Dendritic cell treated with granulocyte-macrophage colony-stimulating factor and Interleukin-4, amounts not matched to agents 40 ng/mL and 50 ng/mL, for 4 days (primary cell): ENCODE results near the gene HERC6.
"Not testable (repeated sequence)": the region's sequence is repeated elsewhere in the genome, so short reads cannot be mapped to it uniquely, and the experiment has no call there.

ENCODE experiments used
- H3K27ac Mint-ChIP-seq: one replicate; pipeline ENCODE4 v1.8.0; 2022; ENCODE audit warnings: mild to moderate bottlenecking, mixed read lengths
- H3K27me3 Mint-ChIP-seq: one replicate; pipeline ENCODE4 v1.8.0; 2022; ENCODE audit warnings: mild to moderate bottlenecking, mixed read lengths
- H3K36me3 Mint-ChIP-seq: one replicate; pipeline ENCODE4 v1.8.0; 2022; ENCODE audit warnings: low read depth, mixed read lengths
- H3K4me1 Mint-ChIP-seq: one replicate; pipeline ENCODE4 v1.8.0; 2022; ENCODE audit warnings: low read depth, mixed read lengths
- H3K4me3 Mint-ChIP-seq: one replicate; pipeline ENCODE4 v1.8.0; 2022; ENCODE audit warnings: mild to moderate bottlenecking, moderate library complexity, mixed read lengths
- H3K9me3 Mint-ChIP-seq: one replicate; pipeline ENCODE4 v1.8.0; 2022; ENCODE audit warnings: mixed read lengths
- intact Hi-C: fragments of 100-400 bp; cut with micrococcal nuclease; formaldehyde crosslinking; loops from one replicate; pipeline ENCODE4 v1.15.0; 2022

The HERC6 gene

GRCh38 chr4:88360791-88361190 lies 17.9 kb upstream of the HERC6 start:
- no peak overlapping the region for H3K4me3 Mint-ChIP-seq
- no peak overlapping the region for H3K27ac Mint-ChIP-seq
- H3K9me3 Mint-ChIP-seq = peaks cover 32% of the 10 kb centered on the region
- no peaks in the 10 kb centered on the region for H3K36me3 Mint-ChIP-seq
- intact Hi-C loops = loop anchor here (10.0 kb wide), 1 partner anchor 56 kb away; no protein-coding TSS in a partner anchor
- H3K27me3 Mint-ChIP-seq = no peaks in the 10 kb centered on the region
- H3K4me1 Mint-ChIP-seq = no peaks in the 10 kb centered on the region

GRCh38 chr4:88361217-88361773 lies 17.4 kb upstream of the HERC6 start:
- intact Hi-C loops = loop anchor here (10.0 kb wide), 1 partner anchor 56 kb away; no protein-coding TSS in a partner anchor
- not testable (repeated sequence) for H3K27me3 Mint-ChIP-seq, H3K4me3 Mint-ChIP-seq, H3K36me3 Mint-ChIP-seq, H3K4me1 Mint-ChIP-seq, H3K27ac Mint-ChIP-seq
- peaks cover 32% of the 10 kb centered on the region for H3K9me3 Mint-ChIP-seq

GRCh38 chr4:88366460-88366859 lies 12.2 kb upstream of the HERC6 start:
- peaks cover 17% of the 10 kb centered on the region for H3K9me3 Mint-ChIP-seq
- H3K36me3 Mint-ChIP-seq = no peaks in the 10 kb centered on the region
- H3K27ac Mint-ChIP-seq = no peak overlapping the region
- intact Hi-C loops = loop anchor here (5.0 to 10.0 kb wide), 2 partner anchors 62 to 149 kb away; no protein-coding TSS in a partner anchor
- no peak overlapping the region for H3K4me3 Mint-ChIP-seq
- peaks cover 6% of the 10 kb centered on the region for H3K4me1 Mint-ChIP-seq
- H3K27me3 Mint-ChIP-seq = no peaks in the 10 kb centered on the region

GRCh38 chr4:88367826-88368225 lies 10.8 kb upstream of the HERC6 start:
- no peak overlapping the region for H3K4me3 Mint-ChIP-seq
- H3K27me3 Mint-ChIP-seq = no peaks in the 10 kb centered on the region
- intact Hi-C loops = loop anchor here (2.0 to 10.0 kb wide), 3 partner anchors 63 to 151 kb away; no protein-coding TSS in a partner anchor
- no peaks in the 10 kb centered on the region for H3K36me3 Mint-ChIP-seq
- H3K9me3 Mint-ChIP-seq = peaks cover 15% of the 10 kb centered on the region
- H3K27ac Mint-ChIP-seq = no peak overlapping the region
- H3K4me1 Mint-ChIP-seq = peaks cover 6% of the 10 kb centered on the region

- H3K4me3 Mint-ChIP-seq, H3K9me3 Mint-ChIP-seq, H3K27me3 Mint-ChIP-seq, H3K36me3 Mint-ChIP-seq, H3K27ac Mint-ChIP-seq, H3K4me1 Mint-ChIP-seq: not testable (repeated sequence)
- intact Hi-C loops = loop anchor here (2.0 to 10.0 kb wide), 3 partner anchors 64 to 152 kb away; no protein-coding TSS in a partner anchor
Observed at GRCh38 chr4:88369180-88369812, 9.4 kb upstream of the HERC6 start.

- no peaks in the 10 kb centered on the region for H3K9me3 Mint-ChIP-seq
- no peak overlapping the region for H3K4me3 Mint-ChIP-seq
- peaks cover 22% of the 10 kb centered on the region for H3K4me1 Mint-ChIP-seq
- no peak overlapping the region for H3K27ac Mint-ChIP-seq
- intact Hi-C loops = no loop called here
- no peaks in the 10 kb centered on the region for H3K27me3 Mint-ChIP-seq
- H3K36me3 Mint-ChIP-seq = peaks cover 6% of the 10 kb centered on the region
Observed at GRCh38 chr4:88381123-88381522, 2.5 kb downstream of the HERC6 start.

GRCh38 chr4:88382621-88383020 lies 4.0 kb downstream of the HERC6 start:
- no peak overlapping the region for H3K27ac Mint-ChIP-seq
- no peak overlapping the region for H3K4me3 Mint-ChIP-seq
- H3K27me3 Mint-ChIP-seq = no peaks in the 10 kb centered on the region
- H3K36me3 Mint-ChIP-seq = peaks cover 6% of the 10 kb centered on the region
- intact Hi-C loops = no loop called here
- peaks cover 18% of the 10 kb centered on the region for H3K4me1 Mint-ChIP-seq
- no peaks in the 10 kb centered on the region for H3K9me3 Mint-ChIP-seq

- H3K9me3 Mint-ChIP-seq = no peaks in the 10 kb centered on the region
- H3K4me1 Mint-ChIP-seq = peaks cover 20% of the 10 kb centered on the region
- H3K4me3 Mint-ChIP-seq = no peak overlapping the region
- intact Hi-C loops = no loop called here
- no peak overlapping the region for H3K27ac Mint-ChIP-seq
- H3K36me3 Mint-ChIP-seq = peaks cover 6% of the 10 kb centered on the region
- no peaks in the 10 kb centered on the region for H3K27me3 Mint-ChIP-seq
Observed at GRCh38 chr4:88390128-88390527, 11.5 kb downstream of the HERC6 start.

GRCh38 chr4:88391703-88392102 lies 13.1 kb downstream of the HERC6 start:
- Mint-ChIP-seq H3K27ac (peak overlapping the region; percentile 31), H3K4me3 (no peak overlapping the region), H3K27me3 (no peaks in the 10 kb centered on the region), H3K9me3 (no peaks in the 10 kb centered on the region), H3K4me1 (peaks cover 20% of the 10 kb centered on the region), H3K36me3 (peaks cover 6% of the 10 kb centered on the region)
- intact Hi-C loops = no loop called here

- intact Hi-C loops = no loop called here
- H3K27me3 Mint-ChIP-seq = no peaks in the 10 kb centered on the region
- no peak overlapping the region for H3K4me3 Mint-ChIP-seq
- H3K4me1 Mint-ChIP-seq = peaks cover 17% of the 10 kb centered on the region
- H3K36me3 Mint-ChIP-seq = peaks cover 6% of the 10 kb centered on the region
- no peaks in the 10 kb centered on the region for H3K9me3 Mint-ChIP-seq
- H3K27ac Mint-ChIP-seq = no peak overlapping the region
Observed at GRCh38 chr4:88396681-88397080, 18.0 kb downstream of the HERC6 start.

- Mint-ChIP-seq H3K27ac (no peak overlapping the region), H3K4me1 (peaks cover 5% of the 10 kb centered on the region), H3K9me3 (no peaks in the 10 kb centered on the region), H3K4me3 (no peak overlapping the region), H3K36me3 (no peaks in the 10 kb centered on the region), H3K27me3 (no peaks in the 10 kb centered on the region)
- intact Hi-C loops = no loop called here
Observed at GRCh38 chr4:88398381-88398780, 19.7 kb downstream of the HERC6 start.

- Mint-ChIP-seq H3K9me3 (no peaks in the 10 kb centered on the region), H3K4me3 (no peak overlapping the region), H3K27me3 (no peaks in the 10 kb centered on the region), H3K4me1 (no peaks in the 10 kb centered on the region), H3K36me3 (no peaks in the 10 kb centered on the region), H3K27ac (no peak overlapping the region)
- intact Hi-C loops = no loop called here
Observed at GRCh38 chr4:88409206-88409605, 30.6 kb downstream of the HERC6 start.

- no peak overlapping the region for H3K4me3 Mint-ChIP-seq
- intact Hi-C loops = no loop called here
- no peak overlapping the region for H3K27ac Mint-ChIP-seq
- H3K27me3 Mint-ChIP-seq = no peaks in the 10 kb centered on the region
- no peaks in the 10 kb centered on the region for H3K9me3 Mint-ChIP-seq
- no peaks in the 10 kb centered on the region for H3K36me3 Mint-ChIP-seq
- no peaks in the 10 kb centered on the region for H3K4me1 Mint-ChIP-seq
Observed at GRCh38 chr4:88409789-88410188, 31.1 kb downstream of the HERC6 start.

- no peaks in the 10 kb centered on the region for H3K27me3 Mint-ChIP-seq
- no peaks in the 10 kb centered on the region for H3K9me3 Mint-ChIP-seq
- H3K4me1 Mint-ChIP-seq = no peaks in the 10 kb centered on the region
- no peak overlapping the region for H3K27ac Mint-ChIP-seq
- intact Hi-C loops = no loop called here
- no peaks in the 10 kb centered on the region for H3K36me3 Mint-ChIP-seq
- H3K4me3 Mint-ChIP-seq = no peak overlapping the region
Observed at GRCh38 chr4:88411491-88412096, 32.9 kb downstream of the HERC6 start.
